K562 (cell line): ENCODE results near the gene RELA. TPM values are rescaled to one million over a fixed set of nuclear protein-coding genes. Genes with fewer than 3 reads are reported as not detected.

Experiments used
- CHD2 ChIP-seq: IDR thresholded peaks from 2 replicates; pipeline ENCODE4 v1.6.1; 2011; ENCODE audit warnings: low read depth, low read length
- FIP1L1 ChIP-seq: fragments of 200-400 bp; formaldehyde crosslinking; IDR thresholded peaks from 2 replicates; pipeline ENCODE4 v1.6.1; 2018; ENCODE audit warnings: mild to moderate bottlenecking, low read depth, low read length; ENCODE audit not compliant: poor library complexity, severe bottlenecking
- LARP7 ChIP-seq: fragments of 450-650 bp; IDR thresholded peaks from 2 replicates; pipeline ENCODE4 v1.6.1; 2016
- MTA2 ChIP-seq: fragments of 450-650 bp; IDR thresholded peaks from 2 replicates; pipeline ENCODE4 v1.6.1; 2016; ENCODE audit warnings: low read depth
- MYNN ChIP-seq, 2 experiments: sonication (generic); formaldehyde crosslinking in 1 of 2; IDR thresholded peaks; 2 replicates each; pipeline versions ENCODE4 v1.5.0 to v1.6.1; 2016 to 2020; ENCODE audit warnings: antibody characterized with exemption in 1 of 2, missing genetic modification reagents in 1 of 2
- NBN ChIP-seq: fragments of 450-650 bp; IDR thresholded peaks from 2 replicates; pipeline ENCODE4 v1.6.1; 2016; ENCODE audit warnings: low read depth, mild to moderate bottlenecking
- NFRKB ChIP-seq: fragments of 450-650 bp; IDR thresholded peaks from 2 replicates; pipeline ENCODE4 v1.6.1; 2016; ENCODE audit warnings: low read depth
- SIN3A ChIP-seq, 2 experiments: fragments of 150-350 bp in 1 of 2; IDR thresholded peaks; 2 replicates each; pipeline ENCODE4 v1.6.1; 2011 to 2016; ENCODE audit warnings: borderline replicate concordance in 2 of 2, low read depth in 2 of 2, low read length in 2 of 2, mild to moderate bottlenecking in 2 of 2, moderate library complexity in 2 of 2; ENCODE audit not compliant: control insufficient read depth in 1 of 2
- SLC30A9 ChIP-seq: fragments of 250-450 bp; sonication (Bioruptor Pico); IDR thresholded peaks from 2 replicates; pipeline ENCODE4 v1.8.0; 2022; ENCODE audit warnings: mild to moderate bottlenecking, moderate library complexity
- ZBTB17 ChIP-seq: fragments of 450-650 bp; formaldehyde crosslinking; IDR thresholded peaks from 2 replicates; pipeline ENCODE4 v1.4.0; 2020; ENCODE audit warnings: mild to moderate bottlenecking
- ZNF12 ChIP-seq: sonication (generic); formaldehyde crosslinking; IDR thresholded peaks from 2 replicates; pipeline ENCODE4 v1.4.0; 2020; ENCODE audit warnings: mild to moderate bottlenecking, missing genetic modification reagents
- ZNF217 ChIP-seq: sonication (generic); formaldehyde crosslinking; IDR thresholded peaks from 2 replicates; pipeline ENCODE4 v1.8.0; 2022; ENCODE audit warnings: mild to moderate bottlenecking, missing genetic modification reagents
- ZNF408 ChIP-seq: fragments of 250-450 bp; sonication (Bioruptor Pico); IDR thresholded peaks from 2 replicates; pipeline ENCODE4 v1.4.0; 2020; ENCODE audit warnings: low read depth, mild to moderate bottlenecking, moderate library complexity
- ZNF57 ChIP-seq: fragments of 450-650 bp; formaldehyde crosslinking; IDR thresholded peaks from 2 replicates; pipeline ENCODE4 v1.4.0; 2020; ENCODE audit warnings: mild to moderate bottlenecking, moderate library complexity
- ZNF644 ChIP-seq: fragments of 200-800 bp; sonication (Bioruptor generic); IDR thresholded peaks from 2 replicates; pipeline ENCODE4 v1.6.1; 2016; ENCODE audit warnings: low read depth, missing genetic modification characterization, missing compliant biosample characterization
- ZNF785 ChIP-seq: fragments of 250-450 bp; sonication (Bioruptor Pico); IDR thresholded peaks from 2 replicates; pipeline ENCODE4 v1.4.0; 2020; ENCODE audit warnings: mild to moderate bottlenecking
- polyA plus RNA-seq, 8 experiments: library from polyadenylated mRNA; depleted of rRNA in 4 of 8; stranded (reverse) in 5 of 8; unstranded in 3 of 8; fragments of >200 nt; fragmentation: Nextera tagmentation in 2 of 8; fragmentation: Illumina TruSeq in 1 of 8; extraction: Ambion mirVana in 2 of 8; extraction: Trizol in 1 of 8; gene quantifications; 2 replicates each; pipeline versions ENCODE4 v1.2.1 to v1.2.3, GENCODE V29; 2011 to 2014; ENCODE audit warnings: inconsistent platforms in 1 of 8, missing spikeins in 1 of 8
- total RNA-seq, 7 experiments: library from RNA; depleted of rRNA in 6 of 7; stranded (reverse); fragments of >200 nt in 6 of 7; fragmentation: Illumina TruSeq in 2 of 7; extraction: Trizol in 2 of 7; gene quantifications; 2 replicates each; pipeline versions ENCODE4 v1.2.1 to v1.2.3, GENCODE V29; 2011 to 2021; ENCODE audit warnings: low replicate concordance in 1 of 7
- TF ChIP-seq, protein P1 (sequence below): fragments of 450-650 bp; formaldehyde crosslinking; IDR thresholded peaks from 2 replicates; pipeline ENCODE4 v1.4.0; 2022; ENCODE audit warnings: missing genetic modification characterization
- TF ChIP-seq, protein P2 (sequence below): fragments of 450-650 bp; formaldehyde crosslinking; IDR thresholded peaks from 2 replicates; pipeline ENCODE4 v1.4.0; 2020; ENCODE audit warnings: mild to moderate bottlenecking, moderate library complexity
- TF ChIP-seq, protein P3 (sequence below): sonication (generic); formaldehyde crosslinking; IDR thresholded peaks from 2 replicates; pipeline ENCODE4 v1.8.0; 2022; ENCODE audit warnings: missing genetic modification reagents, mild to moderate bottlenecking, moderate library complexity, borderline replicate concordance
- TF ChIP-seq, protein P4 (sequence below): fragments of 250-450 bp; sonication (Bioruptor Pico); IDR thresholded peaks from 2 replicates; pipeline ENCODE4 v1.4.0; 2020; ENCODE audit warnings: mild to moderate bottlenecking, moderate library complexity

The RELA gene
- total and polyA plus RNA-seq, 9 of the 15 experiments (the other 6 are each of a cell fraction or from before 2014, with no cell fraction given): 6.0 to 67.4 (median 20.6) TPM

DNA sequence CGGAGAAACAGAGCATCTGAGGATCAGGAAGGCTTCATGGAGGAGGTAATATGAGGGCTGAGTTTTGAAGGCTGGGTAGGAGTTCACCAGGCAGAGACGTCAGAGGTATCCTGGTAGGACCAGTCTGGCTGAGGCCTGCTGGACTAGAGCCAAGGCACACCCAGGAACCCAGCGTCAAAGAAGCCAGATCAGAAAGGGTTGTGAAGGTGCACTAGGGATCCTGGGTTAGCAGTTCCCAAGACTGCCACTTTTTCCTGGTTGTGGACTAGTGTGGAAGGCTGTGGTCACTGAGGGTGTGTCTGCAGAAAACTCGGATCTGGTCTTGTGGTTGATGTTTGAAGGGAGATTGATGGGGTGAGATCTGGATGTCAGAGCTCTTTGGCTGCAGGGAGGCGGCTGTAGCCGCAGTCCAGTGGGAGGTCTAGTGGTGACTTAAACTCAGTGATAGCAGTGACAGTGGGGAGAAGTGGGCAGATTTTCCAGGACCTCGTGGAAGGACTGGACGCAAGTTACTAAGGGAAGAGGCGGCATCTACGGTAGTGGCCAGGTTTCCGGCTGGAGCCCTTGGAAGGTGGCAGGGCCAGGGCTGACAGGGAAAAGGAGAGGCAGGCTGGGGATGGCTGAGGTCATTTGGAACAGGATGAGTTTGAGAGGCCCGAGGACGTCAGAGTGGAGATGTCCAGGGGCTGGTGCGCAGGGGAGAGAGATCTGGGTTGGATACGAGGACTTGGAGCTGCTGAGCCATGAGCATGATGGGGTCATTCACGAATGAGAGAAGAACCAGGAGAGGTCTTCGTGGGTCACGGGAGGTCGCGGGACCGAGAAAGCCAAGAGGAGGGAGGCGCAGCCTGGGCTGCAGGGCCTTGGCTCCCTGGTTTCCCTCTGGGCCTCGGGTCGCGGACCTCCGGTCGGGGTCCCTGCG lies 10.9 kb downstream of the RELA start (continued):
- TF ChIP-seq ZNF785 (CRISPR knock-in tag) (no peak), SLC30A9 (CRISPR knock-in tag) (no peak), SIN3A (IDR thresholded peaks at IDR 0.05; ENCODE audit: borderline replicate concordance in 2 of 2, control insufficient read depth in 1 of 2, low read depth in 2 of 2, low read length in 2 of 2) (no peak), CHD2 (no peak), LARP7 (no peak), MYNN (IDR thresholded peaks at IDR 0.05) (no peak), MYNN (CRISPR knock-in tag; IDR thresholded peaks at IDR 0.05) (no peak), ZNF57 (CRISPR knock-in tag) (no peak), NFRKB (no peak), ZNF644 (tag) (0 out of 2 replicates have a peak, but pooled peaks have one; percentile 26), ZNF12 (CRISPR knock-in tag) (no peak), ZNF217 (CRISPR knock-in tag) (no peak), FIP1L1 (no peak), NBN (peak; percentile 43; the same call in 1 of the 2 replicates), MTA2 (no peak), ZNF408 (CRISPR knock-in tag) (no peak), ZBTB17 (CRISPR knock-in tag) (no peak)
- TF ChIP-seq, protein P1, sequence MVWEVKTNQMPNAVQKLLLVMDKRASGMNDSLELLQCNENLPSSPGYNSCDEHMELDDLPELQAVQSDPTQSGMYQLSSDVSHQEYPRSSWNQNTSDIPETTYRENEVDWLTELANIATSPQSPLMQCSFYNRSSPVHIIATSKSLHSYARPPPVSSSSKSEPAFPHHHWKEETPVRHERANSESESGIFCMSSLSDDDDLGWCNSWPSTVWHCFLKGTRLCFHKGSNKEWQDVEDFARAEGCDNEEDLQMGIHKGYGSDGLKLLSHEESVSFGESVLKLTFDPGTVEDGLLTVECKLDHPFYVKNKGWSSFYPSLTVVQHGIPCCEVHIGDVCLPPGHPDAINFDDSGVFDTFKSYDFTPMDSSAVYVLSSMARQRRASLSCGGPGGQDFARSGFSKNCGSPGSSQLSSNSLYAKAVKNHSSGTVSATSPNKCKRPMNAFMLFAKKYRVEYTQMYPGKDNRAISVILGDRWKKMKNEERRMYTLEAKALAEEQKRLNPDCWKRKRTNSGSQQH (CRISPR knock-in tag): no peak
- TF ChIP-seq, protein P2, sequence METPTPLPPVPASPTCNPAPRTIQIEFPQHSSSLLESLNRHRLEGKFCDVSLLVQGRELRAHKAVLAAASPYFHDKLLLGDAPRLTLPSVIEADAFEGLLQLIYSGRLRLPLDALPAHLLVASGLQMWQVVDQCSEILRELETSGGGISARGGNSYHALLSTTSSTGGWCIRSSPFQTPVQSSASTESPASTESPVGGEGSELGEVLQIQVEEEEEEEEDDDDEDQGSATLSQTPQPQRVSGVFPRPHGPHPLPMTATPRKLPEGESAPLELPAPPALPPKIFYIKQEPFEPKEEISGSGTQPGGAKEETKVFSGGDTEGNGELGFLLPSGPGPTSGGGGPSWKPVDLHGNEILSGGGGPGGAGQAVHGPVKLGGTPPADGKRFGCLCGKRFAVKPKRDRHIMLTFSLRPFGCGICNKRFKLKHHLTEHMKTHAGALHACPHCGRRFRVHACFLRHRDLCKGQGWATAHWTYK (CRISPR knock-in tag): peak; percentile 99
- TF ChIP-seq, protein P3, sequence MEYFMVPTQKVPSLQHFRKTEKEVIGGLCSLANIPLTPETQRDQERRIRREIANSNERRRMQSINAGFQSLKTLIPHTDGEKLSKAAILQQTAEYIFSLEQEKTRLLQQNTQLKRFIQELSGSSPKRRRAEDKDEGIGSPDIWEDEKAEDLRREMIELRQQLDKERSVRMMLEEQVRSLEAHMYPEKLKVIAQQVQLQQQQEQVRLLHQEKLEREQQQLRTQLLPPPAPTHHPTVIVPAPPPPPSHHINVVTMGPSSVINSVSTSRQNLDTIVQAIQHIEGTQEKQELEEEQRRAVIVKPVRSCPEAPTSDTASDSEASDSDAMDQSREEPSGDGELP: peak; percentile 44; the same call in 1 of the 2 replicates
- TF ChIP-seq, protein P4, sequence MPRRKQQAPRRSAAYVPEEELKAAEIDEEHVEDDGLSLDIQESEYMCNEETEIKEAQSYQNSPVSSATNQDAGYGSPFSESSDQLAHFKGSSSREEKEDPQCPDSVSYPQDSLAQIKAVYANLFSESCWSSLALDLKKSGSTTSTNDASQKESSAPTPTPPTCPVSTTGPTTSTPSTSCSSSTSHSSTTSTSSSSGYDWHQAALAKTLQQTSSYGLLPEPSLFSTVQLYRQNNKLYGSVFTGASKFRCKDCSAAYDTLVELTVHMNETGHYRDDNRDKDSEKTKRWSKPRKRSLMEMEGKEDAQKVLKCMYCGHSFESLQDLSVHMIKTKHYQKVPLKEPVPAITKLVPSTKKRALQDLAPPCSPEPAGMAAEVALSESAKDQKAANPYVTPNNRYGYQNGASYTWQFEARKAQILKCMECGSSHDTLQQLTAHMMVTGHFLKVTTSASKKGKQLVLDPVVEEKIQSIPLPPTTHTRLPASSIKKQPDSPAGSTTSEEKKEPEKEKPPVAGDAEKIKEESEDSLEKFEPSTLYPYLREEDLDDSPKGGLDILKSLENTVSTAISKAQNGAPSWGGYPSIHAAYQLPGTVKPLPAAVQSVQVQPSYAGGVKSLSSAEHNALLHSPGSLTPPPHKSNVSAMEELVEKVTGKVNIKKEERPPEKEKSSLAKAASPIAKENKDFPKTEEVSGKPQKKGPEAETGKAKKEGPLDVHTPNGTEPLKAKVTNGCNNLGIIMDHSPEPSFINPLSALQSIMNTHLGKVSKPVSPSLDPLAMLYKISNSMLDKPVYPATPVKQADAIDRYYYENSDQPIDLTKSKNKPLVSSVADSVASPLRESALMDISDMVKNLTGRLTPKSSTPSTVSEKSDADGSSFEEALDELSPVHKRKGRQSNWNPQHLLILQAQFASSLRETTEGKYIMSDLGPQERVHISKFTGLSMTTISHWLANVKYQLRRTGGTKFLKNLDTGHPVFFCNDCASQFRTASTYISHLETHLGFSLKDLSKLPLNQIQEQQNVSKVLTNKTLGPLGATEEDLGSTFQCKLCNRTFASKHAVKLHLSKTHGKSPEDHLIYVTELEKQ (CRISPR knock-in tag): no peak
